GM12878 (cell line): ENCODE data around the gene PLCB4.

ENCODE experiments used
- BRCA1 ChIP-seq: IDR thresholded peaks from 2 replicates; pipeline ENCODE4 v1.6.1; 2011; ENCODE audit warnings: low read depth, low read length, improper control_type of control experiment
- FOS ChIP-seq: IDR thresholded peaks from 3 replicates; pipeline ENCODE4 v1.6.1; 2011; ENCODE audit warnings: borderline replicate concordance; ENCODE audit not compliant: insufficient read length; ENCODE audit errors: extremely low read depth
- POLR2A ChIP-seq: IDR thresholded peaks from 2 replicates; pipeline ENCODE4 v1.6.1; 2011; ENCODE audit warnings: low read depth, mild to moderate bottlenecking, low read length
- ZNF24 ChIP-seq: fragments of 450-650 bp; IDR thresholded peaks from 2 replicates; pipeline ENCODE4 v1.6.1; 2017; ENCODE audit warnings: antibody characterized with exemption, mild to moderate bottlenecking
- TF ChIP-seq, protein P1 (sequence below), 3 experiments: IDR thresholded peaks in 2 of 3; conservative IDR thresholded peaks in 1 of 3; 2 replicates each; pipeline ENCODE4 v1.5.1; 2011; ENCODE audit warnings: low read depth in 3 of 3, low read length in 3 of 3, mild to moderate bottlenecking in 3 of 3, control low read depth in 2 of 3, moderate library complexity in 2 of 3, inconsistent platforms in 1 of 3, mixed read lengths in 1 of 3; ENCODE audit not compliant: control insufficient read depth in 2 of 3, insufficient read depth in 1 of 3; ENCODE audit errors: extremely low read depth in 1 of 3
- TF ChIP-seq, protein P2 (sequence below): fragments of 450-650 bp; IDR thresholded peaks from 2 replicates; pipeline ENCODE4 v1.6.1; 2017; ENCODE audit warnings: mild to moderate bottlenecking, low read depth, inconsistent platforms; ENCODE audit not compliant: poor library complexity, severe bottlenecking

DNA sequence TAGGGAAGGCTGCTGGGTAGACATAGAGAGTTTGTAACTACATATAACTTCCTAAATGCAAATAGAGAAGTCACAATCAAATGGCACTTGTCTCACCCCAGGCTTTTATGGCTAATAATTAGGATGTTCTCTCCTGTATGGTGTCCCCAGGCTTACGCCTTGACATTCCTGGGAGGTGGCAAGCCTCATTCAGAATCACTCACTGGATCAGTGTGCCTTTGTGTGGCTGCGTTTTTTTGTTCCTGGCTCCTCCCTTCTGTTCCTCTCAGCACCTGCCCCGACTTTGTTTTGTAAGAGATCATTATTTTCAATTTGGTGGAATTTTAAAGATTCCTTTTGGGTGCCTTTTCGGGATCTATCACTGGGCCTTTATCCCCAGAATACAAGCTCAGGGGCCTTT, 451.2 kb downstream of the PLCB4 start:
- TF ChIP-seq, protein P1, sequence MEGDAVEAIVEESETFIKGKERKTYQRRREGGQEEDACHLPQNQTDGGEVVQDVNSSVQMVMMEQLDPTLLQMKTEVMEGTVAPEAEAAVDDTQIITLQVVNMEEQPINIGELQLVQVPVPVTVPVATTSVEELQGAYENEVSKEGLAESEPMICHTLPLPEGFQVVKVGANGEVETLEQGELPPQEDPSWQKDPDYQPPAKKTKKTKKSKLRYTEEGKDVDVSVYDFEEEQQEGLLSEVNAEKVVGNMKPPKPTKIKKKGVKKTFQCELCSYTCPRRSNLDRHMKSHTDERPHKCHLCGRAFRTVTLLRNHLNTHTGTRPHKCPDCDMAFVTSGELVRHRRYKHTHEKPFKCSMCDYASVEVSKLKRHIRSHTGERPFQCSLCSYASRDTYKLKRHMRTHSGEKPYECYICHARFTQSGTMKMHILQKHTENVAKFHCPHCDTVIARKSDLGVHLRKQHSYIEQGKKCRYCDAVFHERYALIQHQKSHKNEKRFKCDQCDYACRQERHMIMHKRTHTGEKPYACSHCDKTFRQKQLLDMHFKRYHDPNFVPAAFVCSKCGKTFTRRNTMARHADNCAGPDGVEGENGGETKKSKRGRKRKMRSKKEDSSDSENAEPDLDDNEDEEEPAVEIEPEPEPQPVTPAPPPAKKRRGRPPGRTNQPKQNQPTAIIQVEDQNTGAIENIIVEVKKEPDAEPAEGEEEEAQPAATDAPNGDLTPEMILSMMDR (IDR thresholded peaks at IDR 0.05 in 2 of 3, conservative IDR thresholded peaks at IDR 0.05 in 1 of 3; ENCODE audit: control insufficient read depth in 2 of 3, extremely low read depth in 1 of 3, insufficient read depth in 1 of 3, low read depth in 3 of 3, low read length in 3 of 3): no peak
- TF ChIP-seq POLR2A: no peak
- no peak for TF ChIP-seq FOS
- no peak for TF ChIP-seq ZNF24
- TF ChIP-seq, protein P2, sequence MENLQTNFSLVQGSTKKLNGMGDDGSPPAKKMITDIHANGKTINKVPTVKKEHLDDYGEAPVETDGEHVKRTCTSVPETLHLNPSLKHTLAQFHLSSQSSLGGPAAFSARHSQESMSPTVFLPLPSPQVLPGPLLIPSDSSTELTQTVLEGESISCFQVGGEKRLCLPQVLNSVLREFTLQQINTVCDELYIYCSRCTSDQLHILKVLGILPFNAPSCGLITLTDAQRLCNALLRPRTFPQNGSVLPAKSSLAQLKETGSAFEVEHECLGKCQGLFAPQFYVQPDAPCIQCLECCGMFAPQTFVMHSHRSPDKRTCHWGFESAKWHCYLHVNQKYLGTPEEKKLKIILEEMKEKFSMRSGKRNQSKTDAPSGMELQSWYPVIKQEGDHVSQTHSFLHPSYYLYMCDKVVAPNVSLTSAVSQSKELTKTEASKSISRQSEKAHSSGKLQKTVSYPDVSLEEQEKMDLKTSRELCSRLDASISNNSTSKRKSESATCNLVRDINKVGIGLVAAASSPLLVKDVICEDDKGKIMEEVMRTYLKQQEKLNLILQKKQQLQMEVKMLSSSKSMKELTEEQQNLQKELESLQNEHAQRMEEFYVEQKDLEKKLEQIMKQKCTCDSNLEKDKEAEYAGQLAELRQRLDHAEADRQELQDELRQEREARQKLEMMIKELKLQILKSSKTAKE: no peak
- TF ChIP-seq BRCA1: no peak
